NT2/D1 (cell line): ENCODE data around the gene RNU1-1.
"Not testable (repeated sequence)": the region's sequence is repeated elsewhere in the genome, so short reads cannot be mapped to it uniquely, and the experiment has no call there.

Experiments
- SUZ12 ChIP-seq: IDR thresholded peaks from 2 replicates; pipeline ENCODE4 v1.6.1; 2011; ENCODE audit not compliant: insufficient read length, insufficient read depth; ENCODE audit errors: extremely low read depth
- YY1 ChIP-seq: IDR thresholded peaks from 2 replicates; pipeline ENCODE4 v1.6.1; 2011; ENCODE audit not compliant: insufficient read length, insufficient read depth
- ZNF274 ChIP-seq: IDR thresholded peaks from 2 replicates; pipeline ENCODE4 v1.6.1; 2011; ENCODE audit warnings: mild to moderate bottlenecking, low read depth, low read length

- not testable (repeated sequence) for TF ChIP-seq YY1, ZNF274, SUZ12
Measured at GRCh38 chr1:16534239-16534828, 20.2 kb upstream of the RNU1-1 start.
